ENCODE data around the gene RGL2.

The RGL2 gene

GRCh38 chr6:33315793-33316602 lies 17.3 kb upstream of the RGL2 start:
- DNase-seq = no peak

- DNase-seq = peak; percentile 41
These were observed 16.4 kb upstream of the RGL2 start for GRCh38 chr6:33314943-33315792.

- DNase-seq = peak; percentile 57
These were observed 15.8 kb upstream of the RGL2 start for GRCh38 chr6:33314515-33314942.

DNA sequence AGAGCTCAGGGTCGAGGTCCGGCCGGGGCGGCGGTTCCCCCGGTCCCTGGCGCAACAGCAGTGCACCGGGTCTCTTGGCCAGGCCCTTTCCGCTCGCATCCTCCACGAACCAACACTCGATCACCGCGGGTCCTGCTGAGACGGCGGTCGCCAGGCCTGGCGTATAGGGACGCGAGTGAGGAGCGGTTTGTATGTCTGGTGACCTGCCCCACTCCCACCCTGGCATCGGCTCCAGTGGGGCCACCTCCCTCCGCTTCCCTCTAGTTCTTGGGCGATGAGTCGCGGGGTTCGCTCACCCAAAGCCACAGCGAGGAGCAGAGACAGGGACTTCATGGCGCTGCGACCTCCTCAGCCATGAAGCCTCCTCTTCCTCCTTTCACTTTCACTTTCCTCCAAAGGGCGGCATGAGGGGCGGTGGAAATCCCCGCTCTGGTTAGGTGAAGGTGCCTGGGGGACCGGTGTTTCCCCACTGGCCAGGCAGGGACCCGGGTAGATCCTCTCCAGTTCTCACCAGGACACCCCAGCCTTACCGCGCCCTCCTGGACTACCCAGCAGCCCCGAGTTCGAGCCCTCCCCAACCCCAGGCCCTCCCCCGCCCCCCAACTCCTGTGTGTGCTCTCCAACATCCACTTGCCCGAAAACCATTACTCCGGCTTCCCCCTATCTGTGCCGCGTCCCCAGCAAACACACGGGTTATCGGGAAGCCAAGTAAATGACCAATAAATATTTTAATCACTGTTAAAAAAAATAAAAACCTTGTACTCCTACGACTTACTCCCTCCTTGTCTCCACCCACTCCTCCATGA lies 15.2 kb upstream of the RGL2 start, which contains the start of gene TAPBP:
TSS of gene TAPBP (minus strand) at position 370 of the 806 bp plus-strand sequence. CDS start at position 333, 37 bp downstream.
- DNase-seq = peak; percentile 59

- DNase-seq = peak; percentile 73
These were observed 14.5 kb upstream of the RGL2 start for GRCh38 chr6:33313105-33313708.

DNA sequence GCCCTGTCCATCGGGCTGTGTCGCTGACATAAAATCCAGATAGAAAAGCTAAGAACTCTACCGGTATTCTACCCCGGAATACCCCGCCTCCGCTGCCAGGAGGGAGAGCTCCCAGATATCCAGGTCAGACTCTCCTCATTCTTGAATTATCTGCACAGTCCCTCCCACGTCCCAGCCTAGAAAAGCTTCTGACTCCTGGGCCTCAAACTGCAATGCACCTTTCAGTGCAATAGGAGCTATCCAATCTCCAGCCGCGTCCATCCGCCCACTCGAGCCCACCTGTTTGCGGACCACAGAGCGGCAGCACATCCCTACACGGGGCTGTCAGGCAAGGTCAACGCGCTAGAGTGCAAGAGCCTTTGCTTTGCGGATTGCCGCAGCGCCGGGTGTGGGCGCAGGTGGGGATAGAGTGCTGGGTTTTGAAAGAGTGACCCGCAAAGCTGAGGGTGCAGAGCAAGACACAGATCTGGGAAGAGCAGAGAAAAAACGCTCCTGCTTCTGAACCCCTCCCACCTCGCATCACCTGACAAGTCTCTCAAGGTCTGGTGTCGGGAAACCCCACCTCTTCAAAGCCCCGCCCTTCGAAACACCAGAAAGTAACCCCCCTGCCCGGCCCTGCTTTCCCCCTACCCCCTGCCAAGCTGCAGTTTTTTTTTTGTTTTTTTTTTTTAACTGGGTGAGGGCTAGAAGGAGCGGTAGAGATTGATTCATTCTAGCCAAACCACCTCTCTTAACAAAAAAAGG lies 13.8 kb upstream of the RGL2 start:
- peak; percentile 87 for DNase-seq

- no peak for DNase-seq
These were observed 7.6 kb upstream of the RGL2 start for GRCh38 chr6:33306356-33306755.

DNA sequence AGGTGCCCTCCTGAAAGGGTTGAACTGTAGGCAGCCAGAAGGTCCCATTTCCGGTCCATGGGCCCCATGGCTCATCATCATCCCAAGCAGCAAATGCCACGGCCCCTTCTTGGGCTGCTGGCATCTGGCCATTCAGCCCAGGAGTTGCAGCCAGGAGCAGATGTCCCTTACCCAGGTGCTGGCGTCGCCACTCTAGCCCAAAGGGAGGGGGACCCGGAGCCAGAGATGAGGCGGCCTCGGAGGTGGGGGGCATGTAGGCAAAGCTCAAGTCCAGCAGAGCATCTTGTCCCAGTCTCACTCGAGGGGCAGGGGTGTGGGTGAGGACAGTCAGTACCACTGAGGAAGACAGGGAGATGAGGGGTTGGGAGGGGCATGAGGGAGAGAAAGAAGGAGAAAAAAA lies 6.3 kb upstream of the RGL2 start:
- DNase-seq = no peak

GRCh38 chr6:33304216-33304615 lies 5.5 kb upstream of the RGL2 start:
- DNase-seq = no peak

DNA sequence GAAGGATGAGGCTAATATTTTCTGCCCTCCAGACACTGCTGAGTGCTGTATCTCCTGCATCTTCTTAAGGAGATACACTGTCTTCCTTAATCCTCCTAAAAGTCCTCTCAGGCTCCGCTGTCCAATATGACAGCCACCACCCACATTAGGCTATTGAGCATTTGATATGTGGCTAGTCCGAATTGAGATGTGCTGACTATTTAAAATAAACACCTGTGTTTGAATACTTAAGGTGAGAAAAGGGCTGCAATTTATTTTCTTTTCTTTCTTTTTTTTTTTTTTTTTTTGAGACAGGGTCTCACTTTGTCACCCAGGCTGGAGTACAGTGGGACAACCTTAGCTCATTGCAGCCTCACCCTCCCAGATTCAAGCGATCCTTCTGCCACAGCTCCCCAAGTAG lies 3.1 kb upstream of the RGL2 start:
- no peak for DNase-seq

DNA sequence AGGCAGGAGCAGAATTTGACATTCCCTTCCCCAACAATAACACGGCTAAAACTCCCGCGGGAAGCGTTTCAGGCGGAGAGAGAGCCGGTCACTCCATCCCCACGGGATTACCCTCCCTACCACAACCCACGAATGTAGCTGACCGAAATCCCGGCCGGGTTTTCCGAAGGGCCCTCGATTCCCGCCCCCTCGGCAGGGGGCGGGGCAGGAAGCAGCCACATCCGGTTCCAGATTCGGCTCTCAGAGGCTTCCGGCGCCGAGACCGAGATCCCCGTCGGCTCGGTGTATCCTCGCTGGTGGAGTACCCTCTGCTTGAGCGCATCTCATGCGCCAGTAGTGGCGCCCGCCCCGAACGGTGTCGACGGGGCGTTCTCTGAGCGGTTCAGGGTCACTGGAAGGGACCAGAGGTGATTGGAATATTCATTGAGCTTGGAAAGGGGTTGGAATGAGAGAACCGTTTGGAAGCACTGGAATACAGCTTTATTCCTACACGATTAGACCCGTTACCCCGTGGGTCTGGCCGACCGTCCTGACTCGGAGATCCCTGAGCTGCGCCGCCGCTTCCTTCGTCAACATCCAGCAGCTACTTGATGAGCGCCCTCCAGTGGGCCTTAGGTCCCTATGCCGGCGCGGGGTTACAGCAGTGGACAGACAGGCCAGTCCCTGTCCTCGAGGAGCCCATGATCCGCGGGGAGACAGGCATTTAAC lies 649 bp upstream of the RGL2 start:
- peak; percentile 83 for DNase-seq

GRCh38 chr6:33297956-33298772 lies 578 bp downstream of the RGL2 start:
- DNase-seq = peak; percentile 16

DNA sequence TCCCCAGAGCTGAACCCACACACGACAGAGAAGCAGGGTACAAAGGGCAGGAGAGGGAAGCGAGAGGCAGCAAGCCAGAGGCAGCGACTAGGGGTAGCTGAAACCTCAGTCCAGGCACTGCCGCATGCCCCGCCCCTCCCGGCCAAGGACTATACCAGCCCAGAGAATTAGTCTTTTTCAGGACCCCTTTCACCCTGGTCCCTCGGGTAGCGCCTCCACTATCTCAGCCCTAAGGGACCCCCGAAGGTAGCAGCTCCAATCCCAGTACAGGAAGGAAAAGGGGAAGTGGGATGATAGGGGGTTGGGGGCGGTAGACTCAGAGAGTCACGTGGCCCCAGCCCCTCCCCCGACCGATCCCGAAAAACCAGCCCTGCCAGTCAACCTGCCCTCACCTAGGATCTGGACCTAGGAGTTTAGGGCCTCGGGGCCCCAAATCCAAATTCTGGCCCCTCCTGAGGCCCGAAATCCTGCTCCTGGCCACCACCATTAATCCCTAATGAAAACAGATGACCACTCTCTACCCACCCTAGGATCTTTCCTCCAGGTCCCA lies 1.3 kb downstream of the RGL2 start:
- DNase-seq = no peak

DNA sequence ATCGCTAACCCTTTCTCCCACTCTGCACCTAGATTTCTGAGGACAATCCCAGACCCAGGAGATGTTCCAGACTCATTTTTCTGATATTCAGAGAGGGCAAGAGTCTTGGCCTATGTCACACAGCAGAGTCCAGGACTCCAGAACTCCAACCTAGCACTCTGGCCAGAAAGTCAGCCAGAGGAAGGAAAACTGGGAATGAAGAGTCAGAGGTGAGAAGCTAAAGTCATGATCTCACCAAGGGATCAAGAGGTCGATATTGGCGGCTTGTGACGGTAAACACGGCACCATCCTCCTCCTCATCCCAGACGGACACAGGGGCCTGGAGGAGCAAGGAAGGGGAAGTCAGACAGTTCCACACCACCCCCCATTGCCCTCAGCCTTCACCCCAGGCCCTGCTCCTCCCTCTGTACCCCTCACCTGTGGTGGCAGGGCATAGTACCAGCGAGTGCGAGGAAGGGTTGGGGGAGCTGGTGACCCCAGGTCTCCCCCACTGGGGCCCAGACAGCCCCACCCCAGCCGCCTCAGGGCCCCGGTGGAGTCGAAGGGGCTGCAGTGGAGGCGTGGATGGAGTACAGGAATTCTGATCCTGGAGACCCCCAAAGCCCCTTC lies 1.8 kb downstream of the RGL2 start:
- DNase-seq = no peak

DNA sequence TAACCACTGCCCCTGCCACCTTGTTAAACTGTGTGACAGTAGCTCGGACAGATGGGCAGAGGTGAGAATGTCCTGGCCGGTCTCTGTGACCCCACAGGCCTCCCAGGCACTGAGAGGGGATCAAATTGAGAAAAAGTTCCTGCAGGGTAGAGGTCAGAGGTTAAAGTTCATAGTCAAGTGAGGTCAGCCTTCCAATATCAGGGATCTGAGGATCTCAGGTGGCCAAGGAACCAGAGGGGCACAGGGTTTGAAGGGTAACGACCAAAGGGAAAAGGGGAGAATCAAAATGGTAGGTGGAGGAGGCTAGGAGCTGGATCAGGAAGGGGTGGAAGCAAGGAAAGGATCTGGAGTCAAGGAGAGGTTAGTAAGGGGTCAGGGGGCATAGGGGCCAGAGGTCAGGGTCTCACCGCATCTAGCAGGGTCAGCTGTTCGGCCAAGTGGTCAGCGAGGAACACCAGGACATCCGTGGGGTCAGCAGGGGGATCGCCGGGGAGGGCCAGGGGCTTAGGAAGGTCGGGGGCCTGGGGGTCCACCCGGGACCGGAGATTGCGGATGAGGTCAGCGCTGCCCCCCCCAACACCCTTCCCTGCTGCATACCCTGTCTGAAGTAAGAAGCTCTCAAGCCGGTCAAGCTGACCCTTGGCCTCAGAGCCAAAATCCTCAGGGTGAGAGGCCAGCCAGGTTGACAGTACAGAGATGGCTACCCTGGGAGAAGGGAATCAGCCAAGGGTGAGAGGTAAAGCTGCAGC lies 2.9 kb downstream of the RGL2 start:
- no peak for DNase-seq

DNA sequence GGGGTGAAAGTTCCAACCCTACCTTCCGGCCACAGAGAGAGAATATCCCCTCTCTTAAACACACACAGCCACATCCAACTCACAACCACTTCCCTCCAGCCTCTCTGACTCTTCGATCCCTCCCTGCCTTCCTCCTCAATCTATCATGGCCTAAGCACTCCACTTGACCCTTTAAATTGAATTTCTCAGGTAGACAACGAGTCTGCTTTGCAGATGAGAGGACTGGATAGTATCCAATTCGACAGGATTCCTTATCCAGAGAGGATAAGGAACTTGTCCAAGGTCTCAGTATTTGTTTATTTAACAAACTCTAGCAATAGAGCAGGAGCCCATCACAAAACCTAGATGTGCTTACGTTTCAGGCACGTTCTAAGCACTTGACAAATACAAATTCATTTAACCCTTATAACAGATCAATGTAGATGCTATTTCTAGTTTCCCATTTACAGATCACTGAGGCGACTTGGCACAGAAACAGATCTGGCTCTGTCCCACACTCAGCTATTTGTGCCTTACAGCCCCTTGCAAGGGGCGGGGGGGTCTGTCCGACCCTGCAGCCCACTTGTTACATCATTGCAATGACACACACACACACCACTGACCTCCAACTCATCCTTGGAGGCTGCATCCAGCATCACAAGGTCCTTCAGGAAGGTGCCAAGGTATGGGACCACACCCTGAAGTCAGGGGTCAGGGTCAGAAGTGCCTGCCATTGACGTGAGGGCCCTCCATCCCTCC lies 4.5 kb downstream of the RGL2 start:
- no peak for DNase-seq

DNA sequence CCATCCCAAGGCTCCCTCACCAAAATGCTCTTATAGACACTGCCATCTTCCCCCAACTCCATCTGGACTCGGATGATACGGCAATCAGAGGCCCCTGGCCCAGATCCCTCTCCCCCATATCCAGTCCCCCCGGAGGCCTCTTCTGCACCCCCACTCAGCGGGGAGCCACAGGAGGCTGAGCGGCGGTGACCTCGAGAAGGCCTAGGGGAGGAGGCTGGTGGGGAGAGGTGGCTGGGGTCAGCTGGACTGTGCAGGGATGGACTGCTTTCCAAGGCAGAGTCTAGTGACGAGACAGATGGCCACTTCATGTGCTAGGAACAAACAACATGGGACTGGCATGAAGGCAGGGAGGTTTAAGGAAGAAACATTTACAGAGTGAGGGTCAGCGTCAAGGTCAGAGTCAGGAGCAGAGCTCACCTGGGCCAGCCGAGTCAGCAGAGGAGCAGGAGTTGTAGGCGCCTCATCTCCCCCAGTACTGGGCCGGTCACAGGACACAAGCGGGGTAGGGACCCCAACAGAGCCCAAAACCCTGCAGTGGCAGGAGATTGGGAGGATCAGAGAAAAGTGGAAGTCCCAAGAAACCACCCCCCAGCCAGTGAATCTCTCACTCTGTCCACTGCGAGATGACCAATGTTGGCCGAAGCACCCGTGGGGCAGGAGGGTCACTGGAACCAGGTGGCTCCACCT lies 5.6 kb downstream of the RGL2 start:
- DNase-seq = no peak

Data from DMS79 treated with DMSO at 0.1 percent for 48 hours (cell line).